K562 (cell line): ENCODE measurements around the gene PFDN2. TPM values are rescaled to one million over a fixed set of nuclear protein-coding genes. Genes with fewer than 3 reads are reported as not detected.

Experiments used
- ATAC-seq: fragments of 200-7000 bp; cut with Tn5 transposase; 3 replicates; pipeline ENCODE4 v1.9.1; 2020; ENCODE audit warnings: moderate library complexity
- BruUV-seq: library from RNA; stranded (reverse); fragments of 400-500 nt; replicated peaks from 2 replicates; lab custom pipeline; 2021; lab: Mats Ljungman, UMichigan
- CTCF ChIA-PET: fragments of 300-600 bp; formaldehyde crosslinking; extraction: SDS; loops from one replicate; lab custom pipeline; 2021; ENCODE audit warnings: low intra/inter-chr PET ratio; lab: Yijun Ruan, JAX
- POLR2A ChIA-PET: fragments of 300-600, 350-650 bp; sonication (Branson Sonifier 250); formaldehyde crosslinking; extraction: SDS; loops from one replicate; lab custom pipeline; 2021; ENCODE audit warnings: antibody characterized with exemption, inconsistent platforms; lab: Yijun Ruan, JAX
- DNase-seq, 4 experiments: peaks; one replicate each; pipeline versions ENCODE4 v3.0.0 to v3.0.0-alpha.2; 2011 to 2018; ENCODE audit warnings: low spot score in 3 of 4, mixed read lengths in 3 of 4; ENCODE audit errors: extremely low read depth in 1 of 4
- FAIRE-seq: peaks from 2 replicates; lab custom pipeline; 2011; peaks lifted over from hg19 to GRCh38; lab: Jason Lieb, UNC
- H2AFZ ChIP-seq: 2 replicates; pipeline ENCODE4 v1.6.0; 2011; ENCODE audit warnings: low read depth, low read length, control low read depth, inconsistent platforms
- H3K27ac ChIP-seq: fragments of 200-600 bp; 3 replicates; pipeline ENCODE4 v1.8.0; 2011; ENCODE audit warnings: low read depth, mild to moderate bottlenecking, control low read depth, inconsistent platforms, low read length, moderate library complexity, mixed read lengths; ENCODE audit errors: extremely low read depth
- H3K27me3 ChIP-seq, 2 experiments: fragments of 300-600 bp in 1 of 2; 2 replicates in 1 of 2; 3 replicates in 1 of 2; pipeline versions ENCODE4 v1.6.0 to v1.8.0; 2011; ENCODE audit warnings: inconsistent platforms in 2 of 2, low read length in 2 of 2, mild to moderate bottlenecking in 1 of 2, mixed read lengths in 1 of 2, moderate library complexity in 1 of 2; ENCODE audit not compliant: control insufficient read depth in 2 of 2, insufficient read depth in 2 of 2
- H3K36me3 ChIP-seq: fragments of 300-600 bp; 3 replicates; pipeline ENCODE4 v1.8.0; 2011; ENCODE audit warnings: mild to moderate bottlenecking, low read length, inconsistent platforms; ENCODE audit not compliant: control insufficient read depth, insufficient read depth
- H3K4me1 ChIP-seq, 2 experiments: fragments of 200-600 bp in 1 of 2; replicated peaks in 1 of 2; 2 replicates in 1 of 2; 3 replicates in 1 of 2; pipeline versions ENCODE4 v1.5.1 to v1.8.0; 2011; ENCODE audit warnings: inconsistent platforms in 2 of 2, low read length in 2 of 2, mild to moderate bottlenecking in 1 of 2, mixed read lengths in 1 of 2, moderate library complexity in 1 of 2; ENCODE audit not compliant: control insufficient read depth in 2 of 2, insufficient read depth in 2 of 2
- H3K4me2 ChIP-seq: 2 replicates; pipeline ENCODE4 v1.6.1; 2011; ENCODE audit warnings: low read length, control low read depth, inconsistent platforms, mixed read lengths; ENCODE audit not compliant: insufficient read depth
- H3K4me3 ChIP-seq: fragments of 200-600 bp; sonication (generic), shearing (Covaris generic); 2 replicates; pipeline ENCODE4 v1.5.1; 2016; ENCODE audit warnings: control low read depth, inconsistent platforms
- H3K79me2 ChIP-seq: fragments of 200-600 bp; 3 replicates; pipeline ENCODE4 v1.8.0; 2011; ENCODE audit warnings: low read length, inconsistent platforms; ENCODE audit not compliant: control insufficient read depth, insufficient read depth
- H3K9ac ChIP-seq, 2 experiments: 2 replicates each; pipeline versions ENCODE4 v1.6.0 to v1.6.1; 2011; ENCODE audit warnings: low read depth in 2 of 2, low read length in 2 of 2, control low read depth in 1 of 2, inconsistent platforms in 1 of 2, mild to moderate bottlenecking in 1 of 2, mixed read lengths in 1 of 2; ENCODE audit not compliant: insufficient read depth in 1 of 2
- H3K9me1 ChIP-seq: one replicate; pipeline ENCODE4 v1.6.0; 2011; ENCODE audit warnings: inconsistent platforms, mild to moderate bottlenecking, low read length, moderate library complexity; ENCODE audit not compliant: control insufficient read depth, insufficient read depth
- H3K9me3 ChIP-seq: replicated peaks from 2 replicates; pipeline ENCODE4 v1.5.1; 2011; ENCODE audit warnings: low read depth, low read length, inconsistent platforms; ENCODE audit not compliant: control insufficient read depth, insufficient read depth
- H4K20me1 ChIP-seq: replicated peaks from 2 replicates; pipeline ENCODE4 v1.6.1; 2011; ENCODE audit warnings: low read length, inconsistent platforms, mixed read lengths; ENCODE audit not compliant: control insufficient read depth, insufficient read depth
- CCNT2 ChIP-seq: IDR thresholded peaks from 2 replicates; pipeline ENCODE4 v1.6.1; 2011; ENCODE audit warnings: borderline replicate concordance, low read depth, mild to moderate bottlenecking, moderate library complexity, mixed read lengths, low read length; ENCODE audit not compliant: insufficient read length; ENCODE audit errors: extremely low read depth
- ELF1 ChIP-seq: fragments of 200-800 bp; sonication (Bioruptor generic); IDR thresholded peaks from 2 replicates; pipeline ENCODE4 v1.6.1; 2016; ENCODE audit warnings: missing genetic modification characterization, missing compliant biosample characterization
- HDAC3 ChIP-seq: fragments of 450-650 bp; IDR thresholded peaks from 2 replicates; pipeline ENCODE4 v1.6.1; 2018; ENCODE audit warnings: borderline replicate concordance, mild to moderate bottlenecking, moderate library complexity; ENCODE audit not compliant: partially characterized antibody
- JUND ChIP-seq, 2 experiments: IDR thresholded peaks; 2 replicates in 1 of 2; 3 replicates in 1 of 2; pipeline ENCODE4 v1.6.1; 2011; ENCODE audit warnings: borderline replicate concordance in 2 of 2, low read depth in 2 of 2, low read length in 2 of 2, improper control_type of control experiment in 1 of 2, missing biosample characterization in 1 of 2, missing genetic modification characterization in 1 of 2, missing genetic modification reagents in 1 of 2
- NR2C1 ChIP-seq, 2 experiments: fragments of 450-650 bp; IDR thresholded peaks; 2 replicates each; pipeline ENCODE4 v1.6.1; 2017; ENCODE audit warnings: mild to moderate bottlenecking in 2 of 2, antibody characterized with exemption in 1 of 2, inconsistent platforms in 1 of 2, missing compliant biosample characterization in 1 of 2, missing genetic modification characterization in 1 of 2
- PBX2 ChIP-seq, 2 experiments: IDR thresholded peaks in 1 of 2; conservative IDR thresholded peaks in 1 of 2; 2 replicates each; pipeline ENCODE4 v1.6.1; 2016; ENCODE audit warnings: low read depth in 2 of 2, mild to moderate bottlenecking in 1 of 2, missing compliant biosample characterization in 1 of 2, missing genetic modification characterization in 1 of 2, moderate library complexity in 1 of 2
- RERE ChIP-seq: sonication (generic); formaldehyde crosslinking; IDR thresholded peaks from 2 replicates; pipeline ENCODE4 v1.8.0; 2023; ENCODE audit warnings: missing genetic modification reagents, mild to moderate bottlenecking, borderline replicate concordance
- TAF7 ChIP-seq: fragments of 450-650 bp; IDR thresholded peaks from 2 replicates; pipeline ENCODE4 v1.6.1; 2016; ENCODE audit warnings: missing genetic modification characterization, missing compliant biosample characterization
- TCF3 ChIP-seq: sonication (generic); formaldehyde crosslinking; IDR thresholded peaks from 2 replicates; pipeline ENCODE4 v1.4.0; 2020; ENCODE audit warnings: mild to moderate bottlenecking, missing genetic modification reagents
- ZBTB8A ChIP-seq: fragments of 450-650 bp; IDR thresholded peaks from 2 replicates; pipeline ENCODE4 v1.6.1; 2018; ENCODE audit warnings: mild to moderate bottlenecking, moderate library complexity; ENCODE audit not compliant: partially characterized antibody
- ZNF134 ChIP-seq: fragments of 250-450 bp; sonication (Bioruptor Pico); conservative IDR thresholded peaks from 2 replicates; pipeline ENCODE4 v1.4.0; 2020
- ZNF143 ChIP-seq: sonication (generic); formaldehyde crosslinking; IDR thresholded peaks from 2 replicates; pipeline ENCODE4 v1.9.0; 2022; ENCODE audit warnings: mild to moderate bottlenecking, missing genetic modification reagents
- ZNF23 ChIP-seq: fragments of 250-450 bp; sonication (Bioruptor Pico); IDR thresholded peaks from 2 replicates; pipeline ENCODE4 v1.4.0; 2020; ENCODE audit warnings: mild to moderate bottlenecking
- WGBS: fragments of 100-300 bp; shearing (Covaris generic); methylation state at CpG from one replicate; pipeline ENCODE4 v1.1.6; 2016; ENCODE audit warnings: low coverage, mixed read lengths; ENCODE audit not compliant: insufficient coverage; ENCODE audit errors: missing lambda C conversion rate; 5-methylcytosine and 5-hydroxymethylcytosine counted together
- in situ Hi-C: fragments of 300-500 bp; cut with MboI; formaldehyde crosslinking; loops from 4 replicates; pipeline ENCODE4 v1.15.0; 2018; ENCODE audit warnings: inconsistent platforms, mixed read lengths
- intact Hi-C: fragments of 100-400 bp; cut with micrococcal nuclease; formaldehyde crosslinking; loops from 2 replicates; pipeline ENCODE4 v1.14.2; 2022
- polyA plus RNA-seq, 8 experiments: library from polyadenylated mRNA; depleted of rRNA in 4 of 8; stranded (reverse) in 5 of 8; unstranded in 3 of 8; fragments of >200 nt; fragmentation: Nextera tagmentation in 2 of 8; fragmentation: Illumina TruSeq in 1 of 8; extraction: Ambion mirVana in 2 of 8; extraction: Trizol in 1 of 8; gene quantifications; 2 replicates each; pipeline versions ENCODE4 v1.2.1 to v1.2.3, GENCODE V29; 2011 to 2014; ENCODE audit warnings: inconsistent platforms in 1 of 8, missing spikeins in 1 of 8
- total RNA-seq, 7 experiments: library from RNA; depleted of rRNA in 6 of 7; stranded (reverse); fragments of >200 nt in 6 of 7; fragmentation: Illumina TruSeq in 2 of 7; extraction: Trizol in 2 of 7; gene quantifications; 2 replicates each; pipeline versions ENCODE4 v1.2.1 to v1.2.3, GENCODE V29; 2011 to 2021; ENCODE audit warnings: low replicate concordance in 1 of 7

The PFDN2 gene
- total and polyA plus RNA-seq, 9 of the 15 experiments (the other 6 are each of a cell fraction or from before 2014, with no cell fraction given) = 50.2 to 361 (median 144) TPM

GRCh38 chr1:161088587-161089110 is 29.2 kb downstream of the PFDN2 start:
- no peak for FAIRE-seq
- H3K4me1 ChIP-seq = peaks cover 6 to 8% of the 10 kb centered on the region in 2 experiments; a peak in 4 of 5 replicates
- intact Hi-C loops (no loop called here), in situ Hi-C loops (loop anchor here (25.0 kb wide), 1 partner anchor 251 kb away; no protein-coding TSS in a partner anchor)
- H3K36me3 ChIP-seq = no peaks in the 10 kb centered on the region
- ChIA-PET CTCF (no interaction called here), POLR2A (interaction anchor here (0.9 kb wide), 1 partner anchor 9 kb away, joined by 3 read pairs; the partner anchor contains the start of gene KLHDC9)
- no peak for ATAC-seq
- H3K79me2 ChIP-seq = no peaks in the 10 kb centered on the region
- H4K20me1 ChIP-seq = no peaks in the 10 kb centered on the region
- H2AFZ ChIP-seq = no peak overlapping the region
- 18% methylated on average over 2 of the region's 3 CpGs for WGBS
- no peak overlapping the region for H3K4me3 ChIP-seq
- H3K9ac ChIP-seq = no peak overlapping the region; a peak in 1 of 4 replicates
- no peak overlapping the region for H3K4me2 ChIP-seq
- H3K27me3 ChIP-seq = no peaks in the 10 kb centered on the region
- no peaks in the 10 kb centered on the region for H3K9me1 ChIP-seq
- no peak overlapping the region for H3K27ac ChIP-seq
- no peak for DNase-seq
- H3K9me3 ChIP-seq = 0 out of 2 replicates have a peak, but pooled peaks cover 3% of the 10 kb centered on the region
- no TSS peak for BruUV-seq
- TF ChIP-seq TCF3 (CRISPR knock-in tag) (no peak), ZNF143 (CRISPR knock-in tag) (no peak), HDAC3 (no peak), ZNF134 (CRISPR knock-in tag) (no peak), PBX2 (CRISPR knock-in tag; IDR thresholded peaks at IDR 0.05; ENCODE audit: low read depth) (no peak), PBX2 (tag; conservative IDR thresholded peaks at IDR 0.05; ENCODE audit: low read depth) (no peak), ELF1 (tag) (no peak), NR2C1 (IDR thresholded peaks at IDR 0.05) (no peak), NR2C1 (tag; IDR thresholded peaks at IDR 0.05) (no peak), ZNF23 (CRISPR knock-in tag) (no peak), ZBTB8A (no peak), JUND (IDR thresholded peaks at IDR 0.05; ENCODE audit: borderline replicate concordance, low read depth, low read length) (no peak), JUND (tag; IDR thresholded peaks at IDR 0.05; ENCODE audit: borderline replicate concordance, low read depth, low read length) (no peak), RERE (CRISPR knock-in tag) (no peak), CCNT2 (no peak), TAF7 (no peak)
